Activated CD4-positive, alpha-beta T cell treated with anti-CD3 and anti-CD28 coated beads, Interleukin-2, Interleukin-6, amounts not matched to agents 100 ng/mL and 50 ng/mL, durations not matched to agents 16 hours and 8 hours (primary cell): ENCODE results near the gene NPHP4.
A peak's percentile ranks its signal among the peaks of the same experiment; 100 is the strongest.

Experiments used
- DNase-seq: peaks from one replicate; pipeline ENCODE4 v3.0.0-alpha.2; 2020

The NPHP4 gene

DNA sequence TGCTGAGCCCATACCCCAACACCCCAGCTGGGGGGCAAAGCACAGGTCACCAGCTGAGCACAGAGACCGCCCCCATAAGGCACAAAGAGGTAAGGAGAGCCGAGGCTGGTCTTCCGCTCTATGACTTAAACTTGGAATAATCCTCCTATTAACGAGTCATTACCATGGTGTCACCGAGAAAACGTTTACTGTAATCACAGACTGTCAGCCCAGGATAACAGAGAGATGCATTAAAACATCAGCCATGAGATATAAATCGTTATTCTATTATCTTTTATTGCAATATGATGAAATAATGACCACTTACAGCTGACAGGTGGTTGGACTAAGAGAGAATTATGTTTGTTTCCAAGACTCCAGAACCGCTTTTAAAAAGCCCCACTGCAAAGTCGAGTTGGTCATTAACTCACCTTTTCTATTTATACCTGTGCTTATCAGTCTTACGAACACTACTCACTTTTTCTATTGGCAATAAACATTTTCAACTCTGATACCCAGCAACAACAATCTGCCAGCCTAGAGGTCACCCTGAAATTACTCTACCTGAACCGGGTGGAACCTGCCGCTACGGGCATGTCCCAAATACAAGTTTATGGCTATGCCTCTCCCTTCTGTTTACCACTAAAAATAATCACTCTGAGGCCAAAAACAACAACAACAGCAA lies 21.5 kb downstream of the NPHP4 start:
- no peak for DNase-seq

DNA sequence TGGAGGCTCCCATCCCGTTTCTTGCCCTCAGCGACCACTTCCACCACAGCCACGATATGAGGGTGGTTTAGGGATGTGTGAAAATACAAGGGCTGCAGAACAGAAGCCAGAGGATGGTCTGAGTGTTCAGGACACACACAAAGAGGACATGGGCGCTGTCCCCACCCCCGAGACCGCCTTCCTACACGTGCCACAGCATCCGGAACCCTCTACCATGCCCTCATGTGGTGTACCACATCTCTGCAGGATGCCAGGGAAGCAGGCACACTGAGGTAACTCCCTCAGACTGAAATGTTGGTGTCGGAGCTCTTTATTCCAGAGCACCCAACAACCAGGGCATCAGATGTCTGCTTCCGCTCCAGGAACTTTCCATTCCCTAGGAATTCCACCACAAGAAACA lies 23.1 kb downstream of the NPHP4 start:
- DNase-seq: no peak

DNA sequence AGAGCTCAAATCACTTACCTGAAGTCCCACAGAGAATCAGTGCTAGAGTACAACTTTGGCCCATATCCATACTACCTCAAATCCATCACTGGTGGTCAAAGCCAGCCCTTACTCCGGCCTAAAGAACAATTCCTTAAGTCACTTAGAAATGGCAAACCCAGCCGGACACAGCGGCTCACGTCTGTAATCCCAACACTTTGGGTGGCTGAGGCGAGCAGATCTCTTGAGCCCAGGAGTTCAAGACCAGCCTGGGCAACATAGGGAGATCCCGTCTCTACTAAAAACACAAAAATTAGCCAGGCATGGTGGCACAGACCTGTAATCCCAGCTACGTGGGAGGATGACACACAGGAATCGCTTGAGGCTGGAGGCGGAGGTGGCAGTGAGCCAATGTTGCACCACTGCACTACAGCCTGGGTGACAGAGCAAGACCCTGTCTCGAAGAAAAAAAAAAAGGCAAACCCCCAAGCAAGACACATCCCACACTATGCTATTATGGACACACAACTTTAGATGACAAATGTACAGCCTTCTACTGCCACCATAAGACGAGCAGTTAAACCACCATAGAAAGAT lies 24.0 kb downstream of the NPHP4 start:
- no peak for DNase-seq

DNA sequence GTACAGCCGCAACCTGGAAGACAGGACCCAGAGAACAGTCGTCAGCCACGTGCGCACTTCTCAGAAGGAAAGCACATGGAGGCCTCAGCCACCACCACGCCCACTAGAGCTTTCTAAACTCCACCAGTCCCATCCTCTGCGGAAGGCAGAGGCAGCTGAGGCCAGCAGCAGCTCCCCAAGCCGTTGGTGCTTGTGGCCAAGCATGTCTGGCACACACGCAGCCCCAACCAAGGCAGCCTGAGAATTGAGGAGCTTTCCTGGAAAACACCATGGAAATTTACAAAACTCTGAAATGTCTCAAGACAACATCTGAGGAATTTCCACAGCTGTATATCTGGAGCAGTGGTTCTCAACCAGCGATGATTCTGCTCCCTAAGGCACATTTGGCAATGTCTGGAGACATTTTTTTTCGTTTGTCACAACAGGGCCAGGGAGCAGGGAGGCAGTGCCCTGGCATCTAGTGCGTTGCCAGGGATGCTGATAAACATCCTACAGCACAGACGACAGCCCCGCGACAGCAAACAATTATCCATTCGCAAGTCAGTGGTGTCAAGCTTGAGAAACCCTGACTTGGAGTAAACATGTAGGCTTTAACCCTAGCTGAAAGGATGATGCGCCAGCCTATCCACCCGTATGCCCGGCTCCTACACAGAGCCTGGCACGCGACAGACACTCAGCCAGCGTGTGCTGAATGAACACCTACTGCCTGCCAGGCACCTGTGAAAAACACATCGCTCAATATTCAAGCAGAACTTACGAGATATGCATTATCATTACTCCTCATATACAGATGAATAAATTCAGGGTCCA lies 24.7 kb downstream of the NPHP4 start:
- DNase-seq: no peak

DNA sequence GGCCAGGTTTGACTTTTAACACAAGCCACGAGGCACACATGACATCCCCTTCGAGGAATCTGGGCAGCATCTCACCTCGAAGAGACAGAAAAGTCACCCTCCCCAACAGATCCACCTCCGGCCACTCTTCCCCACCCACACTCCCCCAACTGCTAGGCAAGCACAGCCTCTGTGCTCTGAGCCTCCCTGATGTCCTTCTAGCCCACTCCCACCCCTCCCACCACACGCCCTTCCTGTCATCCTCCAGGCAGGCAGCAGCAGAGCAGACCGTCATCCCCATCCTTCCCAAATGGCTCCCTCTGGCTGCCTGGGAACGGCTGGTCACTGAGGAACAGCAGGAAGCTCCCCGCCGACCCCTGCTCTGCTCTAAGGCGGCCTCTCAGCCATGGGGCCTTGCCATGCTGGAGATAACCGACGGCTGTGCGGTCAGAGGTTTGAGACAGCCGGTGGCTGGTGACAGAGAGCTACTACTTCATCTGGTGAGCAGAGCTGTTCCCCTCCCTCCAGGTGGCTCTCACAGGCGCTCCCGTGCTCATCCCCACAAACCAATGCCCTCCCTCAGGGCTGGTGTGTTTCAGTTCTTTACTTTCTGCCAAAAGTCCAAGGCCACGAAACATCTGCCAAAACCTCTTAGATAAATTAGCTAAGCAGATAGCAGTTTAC lies 25.6 kb downstream of the NPHP4 start:
- no peak for DNase-seq

DNA sequence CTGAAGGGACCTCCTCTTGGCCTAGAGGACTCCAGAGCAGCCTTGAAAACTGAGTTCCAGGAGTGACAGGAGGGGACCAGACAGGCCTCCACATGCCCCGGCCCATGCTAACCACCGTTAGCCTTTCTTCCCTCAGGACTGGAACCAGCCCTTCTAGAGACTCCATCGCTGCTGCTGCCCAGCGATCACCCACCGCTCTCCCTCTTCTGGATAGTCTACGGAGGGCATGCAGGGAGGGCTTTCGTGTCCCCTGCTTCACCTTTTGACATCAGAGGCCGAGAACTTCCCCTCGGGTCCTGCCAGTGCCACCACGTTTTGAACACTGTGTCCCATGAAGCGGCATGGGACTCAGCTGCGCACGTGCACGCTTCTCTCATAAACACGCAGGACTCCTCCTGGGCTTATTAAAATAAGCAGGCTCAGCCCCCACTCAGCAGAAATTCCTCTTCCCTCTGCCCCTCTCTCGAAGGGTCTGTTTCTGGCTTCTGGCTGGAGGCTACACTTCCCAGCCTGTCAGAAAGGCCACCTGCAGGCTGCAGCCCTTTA lies 26.6 kb downstream of the NPHP4 start:
- no peak for DNase-seq

DNA sequence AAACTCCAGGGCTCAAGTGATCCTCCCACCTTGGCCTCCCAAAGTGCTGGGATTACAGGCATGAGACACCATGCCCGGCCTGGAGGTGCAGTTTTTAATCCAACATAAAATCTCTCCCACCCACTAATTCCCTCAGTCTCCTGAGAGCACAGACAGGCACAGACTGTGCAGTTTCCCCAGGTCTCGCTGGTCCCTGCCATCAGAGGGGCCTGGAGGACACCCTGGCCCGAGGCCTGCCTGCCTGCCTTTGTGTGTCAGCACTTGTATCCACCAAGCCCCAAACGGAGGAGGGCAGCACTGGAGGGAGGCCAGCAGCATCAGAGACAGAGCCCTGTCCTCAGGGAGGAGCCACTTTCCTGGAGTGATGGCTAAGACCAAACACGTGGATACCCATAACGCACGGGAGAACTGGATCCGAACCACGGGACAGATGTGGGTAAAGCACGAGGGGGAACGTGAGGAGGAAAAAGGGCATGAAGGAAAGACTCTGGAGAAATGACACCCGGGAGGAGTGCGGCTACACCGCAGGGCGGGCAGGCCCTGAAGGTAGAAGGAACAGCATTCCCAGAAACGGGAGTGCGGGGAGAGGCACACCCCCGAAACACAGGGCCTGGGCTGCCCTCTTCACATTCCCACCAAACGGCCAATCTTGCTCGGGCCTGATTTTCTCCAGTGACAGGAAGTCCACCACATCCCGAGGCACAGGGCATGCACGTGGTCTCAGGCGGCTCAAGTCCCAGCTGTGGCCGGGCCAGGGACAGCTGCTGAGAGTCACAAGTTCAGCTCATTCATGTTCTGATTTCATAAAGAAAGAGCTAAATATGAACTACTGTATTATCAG lies 29.7 kb downstream of the NPHP4 start:
- DNase-seq: no peak

DNA sequence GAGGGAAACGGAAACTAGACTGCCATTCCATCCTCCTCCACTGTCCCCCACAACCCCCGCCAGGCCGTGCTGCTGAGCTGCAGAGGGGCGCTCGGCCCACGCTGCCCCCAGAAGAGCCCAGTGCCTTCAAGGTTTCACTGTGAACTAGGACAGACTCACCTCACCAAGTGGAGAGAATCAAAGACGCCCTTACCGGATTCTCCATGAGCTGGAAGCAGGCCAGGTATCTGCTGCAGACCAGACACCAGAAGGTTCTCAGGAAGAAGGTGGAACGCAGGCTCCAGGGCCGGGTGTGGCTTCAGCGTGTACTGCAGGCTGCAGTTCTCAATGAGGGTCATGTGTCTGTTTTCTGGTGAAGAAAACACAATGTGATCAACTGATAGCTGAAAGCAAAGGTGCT lies 30.6 kb downstream of the NPHP4 start:
- DNase-seq: no peak

DNA sequence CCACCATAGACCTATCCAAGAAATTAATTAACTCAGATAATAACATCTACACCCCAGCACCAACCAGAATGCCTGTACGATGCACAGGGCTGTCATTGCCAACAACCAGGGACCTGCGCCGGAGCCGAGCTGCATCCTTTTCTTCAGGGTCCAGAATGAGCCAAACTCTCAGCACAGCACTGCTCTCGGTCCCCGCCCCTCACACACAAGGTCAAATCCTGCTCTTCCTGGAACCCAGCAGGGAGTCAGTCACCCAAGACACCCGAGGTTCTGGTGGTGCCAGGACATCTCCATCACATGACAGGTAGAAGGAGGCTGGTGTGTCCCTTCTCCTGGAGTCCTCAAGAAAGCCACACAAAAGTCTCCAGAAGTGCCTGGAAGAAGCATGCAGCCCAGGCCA lies 31.9 kb downstream of the NPHP4 start:
- no peak for DNase-seq

DNA sequence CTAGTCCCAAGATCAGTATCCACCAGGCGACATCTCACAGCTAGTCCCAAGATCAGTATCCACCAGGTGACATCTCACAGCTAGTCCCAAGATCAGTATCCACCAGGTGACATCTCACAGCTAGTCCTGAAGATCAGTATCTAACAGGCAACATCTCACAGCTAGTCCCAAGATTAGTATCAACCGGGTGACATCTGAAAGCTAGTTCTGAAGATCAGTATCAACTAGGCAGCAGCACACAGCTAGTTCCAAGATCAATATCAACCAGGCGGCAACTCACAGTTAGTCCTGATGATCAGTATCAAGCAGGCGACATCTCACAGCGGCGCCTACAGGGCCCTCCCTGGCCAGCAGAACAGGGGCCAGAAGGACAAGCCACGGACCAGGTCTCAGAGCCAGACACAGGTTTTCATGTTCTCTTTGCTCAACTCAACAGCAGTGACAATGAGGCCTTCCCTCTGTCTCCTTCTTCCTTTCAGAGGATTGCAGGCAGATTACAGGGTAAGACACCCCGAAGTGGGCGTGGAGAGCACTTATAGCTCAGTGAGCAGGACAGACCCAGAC lies 32.5 kb downstream of the NPHP4 start:
- DNase-seq: no peak

DNA sequence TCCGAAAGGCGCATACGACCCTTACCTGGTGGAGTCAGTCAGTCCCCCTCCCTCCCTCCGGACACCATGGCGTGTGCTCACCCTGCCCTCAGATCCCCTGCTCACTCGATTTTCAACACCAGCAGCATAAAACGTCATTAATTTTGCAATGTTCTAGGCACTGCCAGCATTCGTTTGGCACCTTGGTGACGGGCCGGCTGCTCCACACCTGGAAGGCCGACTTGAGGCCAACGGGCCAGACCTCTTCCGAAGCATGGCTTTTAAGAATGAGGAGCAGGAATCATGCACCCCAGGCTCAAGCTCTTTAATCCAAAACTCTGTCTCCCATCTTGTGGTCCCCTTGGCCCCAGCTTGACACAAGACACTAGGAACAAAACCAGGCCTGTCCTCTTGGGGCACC lies 33.1 kb downstream of the NPHP4 start:
- DNase-seq: no peak

DNA sequence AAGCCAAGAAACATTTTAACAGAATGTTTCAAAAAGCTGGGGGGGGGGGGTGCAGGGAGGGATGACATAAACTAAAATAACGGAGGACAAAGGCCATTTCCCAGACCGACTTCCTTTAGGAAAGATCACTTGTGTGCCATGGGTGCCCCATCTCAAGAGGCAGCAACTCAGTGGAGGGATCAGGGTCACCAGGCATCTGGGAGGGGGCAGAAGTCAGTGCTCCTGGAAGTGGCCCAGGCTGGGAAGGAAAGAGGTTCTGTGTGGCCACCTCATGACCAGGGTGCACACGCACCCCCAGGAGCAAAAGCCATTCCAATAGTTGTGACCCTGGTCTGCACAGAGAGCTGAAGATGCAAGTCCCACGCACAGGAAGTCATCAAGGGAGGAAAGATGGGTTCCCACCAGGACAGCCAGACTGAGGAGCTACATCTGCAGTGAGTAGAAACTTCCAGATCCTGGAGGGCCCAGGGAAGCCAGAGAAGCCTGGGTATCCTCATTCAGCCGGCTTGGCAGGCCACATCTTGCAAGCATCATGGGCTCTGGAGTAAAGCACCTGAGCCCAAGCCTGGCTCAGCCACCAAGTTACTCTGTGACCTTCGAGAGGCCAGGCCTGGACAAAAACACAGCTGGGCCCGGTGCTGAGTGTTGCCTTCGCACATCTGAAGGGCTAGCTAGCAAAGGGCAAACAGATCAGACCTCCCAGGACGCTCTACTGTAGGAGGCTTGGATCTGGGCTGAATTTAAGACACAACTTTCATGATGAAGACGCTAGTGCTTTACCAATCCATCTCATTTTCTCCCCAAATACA lies 36.0 kb downstream of the NPHP4 start:
- DNase-seq: peak; percentile 18

DNA sequence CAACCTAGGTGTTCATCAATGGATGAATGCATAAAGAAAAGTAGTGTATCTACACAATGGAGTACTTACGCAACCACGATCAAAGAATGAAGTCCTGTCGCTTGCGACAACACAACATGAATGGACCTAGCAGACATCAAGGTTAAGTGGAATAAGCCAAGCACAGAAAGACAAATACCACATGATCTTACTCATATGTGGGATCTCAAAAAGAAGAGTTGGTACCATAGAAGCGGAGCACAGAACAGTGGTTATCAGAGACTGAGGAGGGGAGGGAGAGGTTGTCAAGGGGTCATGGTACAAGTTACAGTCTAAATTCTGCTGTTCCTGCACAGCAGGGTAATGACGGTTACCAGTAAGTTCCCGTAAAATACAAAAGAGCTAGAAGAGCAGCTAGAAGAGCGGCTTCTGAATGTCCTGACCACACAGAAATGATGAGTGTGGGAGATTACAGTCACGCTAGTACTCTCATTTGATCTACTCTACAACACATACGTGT lies 36.7 kb downstream of the NPHP4 start:
- peak; percentile 78 for DNase-seq

DNA sequence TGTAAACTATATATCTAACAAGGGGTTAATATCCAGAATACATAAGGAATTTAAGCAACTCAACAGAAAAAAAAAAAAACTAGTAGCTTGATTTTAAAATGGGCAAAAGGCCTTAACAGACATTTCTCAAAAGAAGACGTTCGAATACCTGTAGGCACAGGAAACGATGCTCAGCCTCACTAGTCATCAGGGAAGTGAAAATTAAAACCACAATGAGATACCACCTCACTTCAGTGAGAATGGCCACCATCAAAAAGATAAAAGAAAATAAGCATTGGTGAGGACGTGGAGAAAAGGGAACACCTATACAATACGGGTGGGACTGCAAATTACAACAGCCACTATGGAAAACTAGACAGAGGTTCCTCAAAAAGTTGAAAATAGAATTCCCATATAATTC lies 37.3 kb downstream of the NPHP4 start:
- DNase-seq: peak; percentile 76

DNA sequence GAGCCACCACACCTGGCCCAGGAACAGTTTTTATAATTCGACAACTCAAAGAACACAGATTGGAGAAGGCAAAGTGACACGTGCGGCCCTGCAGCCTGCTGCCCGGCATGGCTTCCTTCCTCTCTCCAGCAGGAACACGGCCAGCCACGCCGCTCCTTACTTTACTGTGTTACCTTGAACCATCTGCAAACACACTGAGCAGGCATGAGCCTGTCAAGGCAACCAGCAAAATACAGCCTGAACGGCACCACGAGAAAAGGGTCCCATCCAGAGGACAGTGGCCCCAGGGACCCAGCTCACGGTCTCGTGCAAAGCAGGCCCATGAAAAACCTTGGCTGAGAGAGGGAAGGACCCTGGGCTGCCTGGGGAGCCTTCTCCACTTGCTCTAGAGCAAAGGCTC lies 38.8 kb downstream of the NPHP4 start:
- DNase-seq: no peak

DNA sequence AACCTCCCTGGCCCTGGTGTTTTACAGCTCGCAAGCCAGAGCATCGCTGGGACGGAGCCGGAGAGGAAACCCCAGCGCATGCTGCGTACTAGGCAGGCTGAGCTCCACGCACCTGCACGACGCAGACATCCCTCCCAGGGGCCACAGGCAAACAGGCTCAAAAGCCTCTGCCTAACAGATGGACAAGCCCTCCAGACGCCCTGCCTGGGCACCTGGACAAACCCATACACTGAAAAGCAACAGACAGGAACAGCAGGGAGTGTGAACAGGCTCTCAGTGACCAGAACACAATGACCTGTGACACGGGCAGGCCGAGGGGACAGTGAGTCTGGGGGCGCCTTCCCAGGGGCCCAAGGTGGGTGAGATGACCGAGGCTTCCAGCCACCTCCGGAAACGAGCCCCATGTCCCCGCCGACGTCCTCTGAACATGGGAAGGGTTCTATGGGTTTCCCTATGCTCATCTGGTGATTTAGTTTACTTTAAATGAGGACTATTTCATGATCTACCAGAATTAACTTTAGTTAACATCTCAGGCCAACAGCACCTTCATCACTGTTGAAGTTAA lies 40.3 kb downstream of the NPHP4 start:
- no peak for DNase-seq

DNA sequence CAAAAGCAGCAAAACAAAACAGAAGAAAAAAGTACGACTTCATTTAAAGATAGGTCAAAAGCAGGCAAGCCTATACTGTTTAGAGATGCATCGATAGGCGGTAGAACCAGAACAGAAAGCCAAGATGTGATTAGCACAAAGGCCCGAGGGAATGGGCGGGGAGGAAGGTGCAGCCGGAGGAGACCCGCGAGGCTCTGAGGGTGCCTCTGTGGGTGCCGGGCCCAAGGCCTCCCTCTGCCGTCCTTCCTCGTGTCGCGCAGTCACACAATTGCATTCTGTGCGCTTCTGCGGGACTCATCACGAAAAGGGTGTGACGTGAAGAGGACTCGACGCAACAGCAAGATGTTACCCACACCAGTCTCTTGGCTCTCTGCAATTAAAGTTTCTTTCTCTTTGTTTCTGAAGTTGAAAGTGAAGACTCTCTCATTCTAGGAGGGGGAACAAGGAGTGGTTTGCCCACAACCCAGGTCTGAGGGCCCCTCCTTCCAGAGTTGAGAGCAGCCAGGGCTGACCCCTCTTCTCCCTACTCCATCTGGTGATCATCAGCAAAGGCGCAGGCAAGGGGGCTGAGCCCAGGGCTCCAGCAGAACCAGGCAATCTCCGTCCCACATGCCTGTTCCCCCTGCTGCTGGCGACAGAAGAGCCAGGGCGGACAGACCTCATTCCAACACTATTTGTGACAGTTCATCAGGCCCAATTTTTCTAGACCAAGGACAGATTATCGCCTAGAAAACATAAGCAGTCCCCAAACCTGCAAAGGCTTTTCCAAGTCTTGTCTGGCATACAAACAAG lies 41.0 kb downstream of the NPHP4 start:
- no peak for DNase-seq

DNA sequence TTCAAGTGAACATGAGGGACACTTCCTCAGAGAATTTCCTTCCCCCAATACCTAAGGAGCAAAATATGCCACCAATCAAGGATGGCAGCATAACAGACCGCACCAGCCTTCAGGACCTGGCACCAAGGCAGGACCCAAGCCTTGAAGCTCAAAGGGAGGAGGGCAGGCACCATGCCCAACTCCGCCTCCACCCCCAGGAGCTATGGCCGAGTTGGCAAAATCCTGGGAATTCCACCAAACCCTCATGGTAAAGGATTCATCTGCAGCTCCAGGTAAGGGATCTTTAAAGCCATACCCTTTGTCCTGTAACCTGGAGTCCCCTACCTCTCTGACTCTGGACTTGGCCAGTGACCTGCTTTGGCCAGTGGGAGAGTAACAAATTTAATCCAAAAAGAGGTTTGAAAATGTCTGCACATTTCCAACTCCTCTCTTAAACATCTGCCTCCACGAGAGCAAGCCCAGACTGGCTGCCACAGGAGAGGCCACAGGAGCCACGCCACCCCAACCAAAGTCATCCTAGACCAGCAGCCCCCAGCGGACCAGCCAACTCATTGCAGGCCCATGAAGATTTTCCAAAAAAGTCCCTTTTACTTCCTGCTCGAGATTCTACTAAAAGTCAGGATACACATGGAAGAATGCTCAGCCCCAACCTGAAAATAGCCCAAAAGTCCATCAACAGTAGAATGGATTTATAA lies 41.9 kb downstream of the NPHP4 start:
- DNase-seq: no peak

DNA sequence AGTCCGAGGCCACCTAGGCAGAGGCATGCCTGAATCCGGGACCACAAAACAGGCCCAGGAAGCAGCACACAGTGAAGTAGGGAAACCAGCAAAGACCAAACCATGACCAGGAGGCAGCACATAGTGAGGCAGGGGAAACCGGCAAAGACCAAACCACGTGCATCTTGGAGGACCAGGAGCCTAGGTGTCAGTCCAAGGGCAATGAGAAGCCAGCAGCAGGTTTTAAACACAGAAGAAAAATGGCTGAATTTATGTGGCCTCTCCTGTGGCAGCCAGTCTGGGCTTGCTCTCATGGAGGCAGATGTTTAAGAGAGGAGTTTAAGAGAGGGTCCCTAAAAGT lies 42.5 kb downstream of the NPHP4 start:
- DNase-seq: no peak
